Neuronal stem cell (in vitro differentiated cells): ENCODE data around the gene ZNF469.

Experiments used
- DNase-seq: peaks from one replicate; pipeline ENCODE4 v3.0.0-alpha.2; 2013; ENCODE audit warnings: low spot score
- H2AFZ ChIP-seq: one replicate; pipeline ENCODE4 v1.6.1; 2013; ENCODE audit warnings: mild to moderate bottlenecking, low read length, inconsistent platforms
- H2AK5ac ChIP-seq: 2 replicates; pipeline ENCODE4 v1.6.1; 2013; ENCODE audit warnings: low read depth, mild to moderate bottlenecking, inconsistent platforms, low read length, moderate library complexity, mixed read lengths
- H2BK120ac ChIP-seq: 2 replicates; pipeline ENCODE4 v1.6.1; 2013; ENCODE audit warnings: low read depth, mild to moderate bottlenecking, inconsistent platforms, low read length, moderate library complexity, mixed read lengths
- H2BK12ac ChIP-seq: one replicate; pipeline ENCODE4 v1.6.1; 2013; ENCODE audit warnings: low read length, inconsistent platforms
- H2BK15ac ChIP-seq: 2 replicates; pipeline ENCODE4 v1.6.1; 2013; ENCODE audit warnings: mild to moderate bottlenecking, low read length, inconsistent platforms, mixed read lengths
- H2BK5ac ChIP-seq: one replicate; pipeline ENCODE4 v1.6.1; 2013; ENCODE audit warnings: inconsistent platforms, mild to moderate bottlenecking, low read length, moderate library complexity
- H3K14ac ChIP-seq: one replicate; pipeline ENCODE4 v1.6.1; 2013; ENCODE audit warnings: low read length, inconsistent platforms
- H3K18ac ChIP-seq: 2 replicates; pipeline ENCODE4 v1.6.1; 2013; ENCODE audit warnings: low read length, inconsistent platforms
- H3K23ac ChIP-seq: 2 replicates; pipeline ENCODE4 v1.6.1; 2013; ENCODE audit warnings: low read depth, mild to moderate bottlenecking, mixed read lengths, low read length, inconsistent platforms; ENCODE audit not compliant: poor library complexity
- H3K27ac ChIP-seq: replicated peaks from 3 replicates; pipeline ENCODE4 v1.5.1; 2013; ENCODE audit warnings: low read length, inconsistent platforms
- H3K27me3 ChIP-seq, 3 experiments: 2 replicates each; pipeline ENCODE4 v1.6.1; 2013; ENCODE audit warnings: low read length in 3 of 3, mild to moderate bottlenecking in 2 of 3, inconsistent platforms in 1 of 3, low read depth in 1 of 3, mixed read lengths in 1 of 3, moderate library complexity in 1 of 3; ENCODE audit not compliant: control insufficient read depth in 3 of 3, insufficient read depth in 3 of 3
- H3K36me3 ChIP-seq, 2 donors: replicated peaks in 1 of 2; 2 replicates each; pipeline ENCODE4 v1.6.1; 2013; ENCODE audit warnings: low read length in 2 of 2; ENCODE audit not compliant: control insufficient read depth in 2 of 2, insufficient read depth in 2 of 2
- H3K4ac ChIP-seq: 2 replicates; pipeline ENCODE4 v1.6.1; 2013; ENCODE audit warnings: inconsistent platforms, mild to moderate bottlenecking, low read length, moderate library complexity
- H3K4me1 ChIP-seq, 2 donors: 1 replicate in 1 of 2; 2 replicates in 1 of 2; pipeline ENCODE4 v1.6.1; 2013; ENCODE audit warnings: low read length in 2 of 2, low read depth in 1 of 2; ENCODE audit not compliant: control insufficient read depth in 2 of 2, insufficient read depth in 1 of 2
- H3K4me2 ChIP-seq: one replicate; pipeline ENCODE4 v1.6.1; 2013; ENCODE audit warnings: mild to moderate bottlenecking, low read length, inconsistent platforms; ENCODE audit not compliant: insufficient read depth, poor library complexity, severe bottlenecking
- H3K4me3 ChIP-seq, 2 donors: 2 replicates each; pipeline ENCODE4 v1.5.1; 2013; ENCODE audit warnings: low read length in 2 of 2, mild to moderate bottlenecking in 2 of 2, inconsistent platforms in 1 of 2, moderate library complexity in 1 of 2
- H3K79me1 ChIP-seq: one replicate; pipeline ENCODE4 v1.6.1; 2013; ENCODE audit warnings: low read depth, mild to moderate bottlenecking, inconsistent platforms, low read length, moderate library complexity
- H3K9ac ChIP-seq: one replicate; pipeline ENCODE4 v1.6.1; 2013; ENCODE audit warnings: mild to moderate bottlenecking, low read depth, low read length, inconsistent platforms; ENCODE audit not compliant: poor library complexity
- H3K9me3 ChIP-seq, 2 donors: replicated peaks in 1 of 2; 2 replicates each; pipeline versions ENCODE3 to v1.6.1; 2013; ENCODE audit warnings: low read length in 2 of 2, mild to moderate bottlenecking in 2 of 2, inconsistent platforms in 1 of 2, low read depth in 1 of 2, mixed read lengths in 1 of 2, moderate library complexity in 1 of 2; ENCODE audit not compliant: control insufficient read depth in 2 of 2, insufficient read depth in 1 of 2
- H4K8ac ChIP-seq: one replicate; pipeline ENCODE4 v1.6.1; 2013; ENCODE audit warnings: low read depth, mild to moderate bottlenecking, inconsistent platforms, low read length, moderate library complexity
- H4K91ac ChIP-seq: one replicate; pipeline ENCODE4 v1.6.1; 2013; ENCODE audit warnings: low read length, low read depth, mild to moderate bottlenecking, inconsistent platforms; ENCODE audit not compliant: poor library complexity
- WGBS, 2 donors: extraction: QIAGEN DNeasy Blood & Tissue Kit; methylation state at CpG; one replicate each; pipeline ENCODE4 v1.1.7; 2013; ENCODE audit warnings: missing lambda C conversion rate in 2 of 2, mixed read lengths in 1 of 2; ENCODE audit not compliant: insufficient read length in 2 of 2, insufficient replicate concordance in 1 of 2; ENCODE audit errors: extremely low coverage in 2 of 2; 5-methylcytosine and 5-hydroxymethylcytosine counted together

ZNF469 gene

GRCh38 chr16:88430524-88431446, 48.0 kb downstream of the ZNF469 start:
- H3K14ac ChIP-seq: no peak overlapping the region
- H2AFZ ChIP-seq: no peak overlapping the region
- H3K4me2 ChIP-seq: peak overlapping the region; percentile 54
- H2BK120ac ChIP-seq: no peak overlapping the region
- H3K9me3 ChIP-seq: no peaks in the 10 kb centered on the region
- H3K27ac ChIP-seq: no peak overlapping the region
- H2BK12ac ChIP-seq: no peak overlapping the region
- peak overlapping the region in 1 of 2 donors; percentile 62 for H3K4me3 ChIP-seq
- WGBS, 2 donors: no CpG with 5 or more reads among the region's 80 CpGs
- H2BK5ac ChIP-seq: peak overlapping the region; percentile 66
- no peak overlapping the region for H4K8ac ChIP-seq
- H3K36me3 ChIP-seq: no peaks in the 10 kb centered on the region
- H3K9ac ChIP-seq: peak overlapping the region; percentile 44
- peaks cover 0 to 24% (median 18%) of the 10 kb centered on the region in 3 experiments for H3K27me3 ChIP-seq
- peak overlapping the region; percentile 83 for H3K18ac ChIP-seq
- peaks cover 3% of the 10 kb centered on the region for H3K79me1 ChIP-seq
- H3K4ac ChIP-seq: peak overlapping the region; percentile 37
- peak overlapping the region; percentile 80 for H3K23ac ChIP-seq
- no peaks in the 10 kb centered on the region for H3K4me1 ChIP-seq
- H4K91ac ChIP-seq: no peak overlapping the region
- DNase-seq: no peak
- peak overlapping the region; percentile 75 for H2BK15ac ChIP-seq
- peak overlapping the region; percentile 68 for H2AK5ac ChIP-seq

GRCh38 chr16:88431651-88432050, 48.9 kb downstream of the ZNF469 start:
- H3K4me1 ChIP-seq: no peaks in the 10 kb centered on the region
- H2BK12ac ChIP-seq: no peak overlapping the region
- H3K79me1 ChIP-seq: peaks cover 6% of the 10 kb centered on the region
- peak overlapping the region; percentile 43 for H4K8ac ChIP-seq
- H2BK120ac ChIP-seq: no peak overlapping the region
- no peak overlapping the region for H3K18ac ChIP-seq
- peak overlapping the region; percentile 94 for H2AK5ac ChIP-seq
- H3K4me2 ChIP-seq: no peak overlapping the region
- no CpG with 5 or more reads among the region's 22 CpGs for WGBS, 2 donors
- H3K4ac ChIP-seq: no peak overlapping the region
- H3K4me3 ChIP-seq: no peak overlapping the region
- no peaks in the 10 kb centered on the region for H3K9me3 ChIP-seq
- H3K27ac ChIP-seq: no peak overlapping the region
- H3K36me3 ChIP-seq: no peaks in the 10 kb centered on the region
- no peak overlapping the region for H3K23ac ChIP-seq
- H4K91ac ChIP-seq: no peak overlapping the region
- H2BK5ac ChIP-seq: no peak overlapping the region
- H3K9ac ChIP-seq: no peak overlapping the region
- H3K27me3 ChIP-seq: peaks cover 0 to 30% (median 18%) of the 10 kb centered on the region in 3 experiments
- no peak overlapping the region for H2AFZ ChIP-seq
- peak overlapping the region; percentile 84 for H3K14ac ChIP-seq
- DNase-seq: no peak
- no peak overlapping the region for H2BK15ac ChIP-seq

DNA sequence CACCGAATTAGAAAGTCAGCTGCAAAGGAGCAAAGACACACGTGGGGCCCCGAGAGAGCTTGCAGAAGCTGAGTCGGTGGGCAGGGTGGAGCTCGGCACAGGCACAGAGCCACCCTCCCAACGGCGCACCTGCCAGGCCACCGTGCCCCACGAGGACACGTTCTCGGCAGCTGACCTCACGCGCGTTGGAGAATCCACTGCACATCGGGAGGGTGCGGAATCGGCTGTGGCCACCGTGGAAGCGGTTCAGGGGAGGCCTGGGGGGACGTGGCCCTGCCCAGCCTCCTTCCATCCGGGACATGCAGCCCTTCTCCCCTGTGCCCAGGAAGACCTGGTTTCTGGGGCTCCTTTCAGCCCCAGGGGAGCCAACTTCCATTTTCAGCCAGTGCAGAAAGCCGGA, 49.4 kb downstream of the ZNF469 start:
- H4K91ac ChIP-seq: no peak overlapping the region
- H2BK5ac ChIP-seq: no peak overlapping the region
- peaks cover 9% of the 10 kb centered on the region for H3K79me1 ChIP-seq
- H2BK15ac ChIP-seq: peak overlapping the region; percentile 67
- H3K27me3 ChIP-seq: peaks cover 0 to 34% (median 18%) of the 10 kb centered on the region in 3 experiments
- H3K27ac ChIP-seq: no peak overlapping the region
- H4K8ac ChIP-seq: no peak overlapping the region
- no peak overlapping the region for H2AFZ ChIP-seq
- no peak overlapping the region for H3K14ac ChIP-seq
- no peaks in the 10 kb centered on the region for H3K4me1 ChIP-seq
- no peak overlapping the region for H2BK120ac ChIP-seq
- H2AK5ac ChIP-seq: peak overlapping the region; percentile 94
- peak overlapping the region; percentile 4 for H3K9ac ChIP-seq
- no peak overlapping the region for H3K4ac ChIP-seq
- no CpG with 5 or more reads among the region's 22 CpGs for WGBS, 2 donors
- DNase-seq: no peak
- H3K4me2 ChIP-seq: no peak overlapping the region
- H3K36me3 ChIP-seq: no peaks in the 10 kb centered on the region
- H3K4me3 ChIP-seq: no peak overlapping the region
- peak overlapping the region; percentile 80 for H3K18ac ChIP-seq
- peak overlapping the region; percentile 93 for H3K23ac ChIP-seq
- no peaks in the 10 kb centered on the region for H3K9me3 ChIP-seq
- H2BK12ac ChIP-seq: peak overlapping the region; percentile 41
